NCI-H1930 (cell line): ENCODE measurements around the gene SERPINA3.

Experiments
- DNase-seq, 2 experiments: peaks; one replicate each; lab custom pipeline; 2025; lab: John Stamatoyannopoulos, UW

The SERPINA3 gene

GRCh38 chr14:94656043-94656442 is 43.9 kb downstream of the SERPINA3 start:
- DNase-seq: no peak

GRCh38 chr14:94659256-94659655 is 47.1 kb downstream of the SERPINA3 start:
- DNase-seq: no peak

GRCh38 chr14:94659901-94660300 is 47.7 kb downstream of the SERPINA3 start:
- DNase-seq: no peak

GRCh38 chr14:94660306-94660946 is 48.2 kb downstream of the SERPINA3 start:
- DNase-seq: no peak

GRCh38 chr14:94663538-94663937 is 51.3 kb downstream of the SERPINA3 start:
- DNase-seq: no peak

- no peak for DNase-seq
Observed at GRCh38 chr14:94663965-94664704, 51.9 kb downstream of the SERPINA3 start.

- DNase-seq: no peak
Observed at GRCh38 chr14:94665121-94665520, 52.9 kb downstream of the SERPINA3 start.

- no peak for DNase-seq
Observed at GRCh38 chr14:94665544-94665943, 53.4 kb downstream of the SERPINA3 start.

- DNase-seq: no peak
Observed at GRCh38 chr14:94670692-94671285, 58.6 kb downstream of the SERPINA3 start.

- no peak for DNase-seq
Observed at GRCh38 chr14:94671870-94672444, 59.8 kb downstream of the SERPINA3 start.

- DNase-seq: no peak
Observed at GRCh38 chr14:94673071-94673470, 60.9 kb downstream of the SERPINA3 start.
